ENCODE results near the gene GRIPAP1.

The GRIPAP1 gene, protein sequence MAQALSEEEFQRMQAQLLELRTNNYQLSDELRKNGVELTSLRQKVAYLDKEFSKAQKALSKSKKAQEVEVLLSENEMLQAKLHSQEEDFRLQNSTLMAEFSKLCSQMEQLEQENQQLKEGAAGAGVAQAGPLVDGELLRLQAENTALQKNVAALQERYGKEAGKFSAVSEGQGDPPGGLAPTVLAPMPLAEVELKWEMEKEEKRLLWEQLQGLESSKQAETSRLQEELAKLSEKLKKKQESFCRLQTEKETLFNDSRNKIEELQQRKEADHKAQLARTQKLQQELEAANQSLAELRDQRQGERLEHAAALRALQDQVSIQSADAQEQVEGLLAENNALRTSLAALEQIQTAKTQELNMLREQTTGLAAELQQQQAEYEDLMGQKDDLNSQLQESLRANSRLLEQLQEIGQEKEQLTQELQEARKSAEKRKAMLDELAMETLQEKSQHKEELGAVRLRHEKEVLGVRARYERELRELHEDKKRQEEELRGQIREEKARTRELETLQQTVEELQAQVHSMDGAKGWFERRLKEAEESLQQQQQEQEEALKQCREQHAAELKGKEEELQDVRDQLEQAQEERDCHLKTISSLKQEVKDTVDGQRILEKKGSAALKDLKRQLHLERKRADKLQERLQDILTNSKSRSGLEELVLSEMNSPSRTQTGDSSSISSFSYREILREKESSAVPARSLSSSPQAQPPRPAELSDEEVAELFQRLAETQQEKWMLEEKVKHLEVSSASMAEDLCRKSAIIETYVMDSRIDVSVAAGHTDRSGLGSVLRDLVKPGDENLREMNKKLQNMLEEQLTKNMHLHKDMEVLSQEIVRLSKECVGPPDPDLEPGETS

DNA sequence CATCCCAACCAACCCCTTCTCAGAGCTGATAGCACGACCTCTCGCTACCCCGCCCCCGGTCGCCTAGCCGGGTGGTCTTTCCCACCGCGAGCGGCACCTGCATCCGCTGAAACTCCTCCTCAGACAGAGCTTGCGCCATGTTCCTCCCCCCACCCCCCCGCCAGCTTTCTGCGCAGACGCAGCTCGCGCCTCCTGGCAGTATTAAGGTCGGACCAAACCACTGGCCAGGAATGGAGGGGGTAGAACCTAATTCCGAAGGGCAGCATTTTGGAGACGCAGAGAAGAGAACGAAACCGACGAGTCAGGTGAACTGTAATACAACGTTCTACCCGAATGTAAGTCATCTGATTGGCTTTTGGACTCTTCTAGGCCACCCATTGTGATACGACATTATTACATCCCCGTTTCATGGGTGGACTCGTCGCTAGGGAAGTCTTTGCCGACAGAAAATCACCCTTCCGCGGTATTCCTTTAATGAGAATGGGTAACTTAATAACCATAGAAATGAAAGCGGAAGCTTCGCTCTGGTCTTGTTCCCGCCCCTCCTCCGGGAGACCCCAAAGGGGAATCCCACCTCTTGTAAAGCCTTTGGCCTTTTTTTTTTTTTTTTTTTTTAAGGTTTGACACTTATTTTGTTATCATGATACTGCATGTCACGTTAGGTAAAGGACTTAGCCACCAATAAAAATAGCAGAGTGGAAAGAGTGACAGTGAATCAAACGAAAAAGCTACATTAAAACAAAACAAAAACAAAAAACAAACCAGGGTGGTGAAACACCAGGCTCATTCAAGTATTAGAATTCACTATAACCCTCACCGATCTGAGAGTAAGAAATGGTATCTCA lies at the start of gene GRIPAP1:
Gene GRIPAP1, minus strand, starts transcription at position 174 of the 845 bp plus-strand sequence. Its CDS starts 35 bp downstream, at position 139.
- Histone ChIP-seq H3K27ac (ENCODE audit: low read depth, low read length) (peak within 1 kb of the TSS; percentile 92), H3K4me1 (ENCODE audit: control insufficient read depth, insufficient read depth, low read length) (0 out of 2 replicates have a peak, but pooled peaks cover 5% of the 10 kb centered on the region), H3K4me3 (ENCODE audit: low read depth, low read length) (peak within 1 kb of the TSS; percentile 83), H3K9ac (ENCODE audit: low read length) (peak within 1 kb of the TSS; percentile 94), H3K36me3 (ENCODE audit: control insufficient read depth, insufficient read depth, low read length) (peaks cover 24% of the 10 kb centered on the region), H3K27me3 (ENCODE audit: control insufficient read depth, insufficient read depth, low read length) (no peaks in the 10 kb centered on the region), H3K9me3 (ENCODE audit: control insufficient read depth, insufficient read depth, low read depth, low read length) (peaks cover 8% of the 10 kb centered on the region; the same call in 1 of the 2 replicates)

DNA sequence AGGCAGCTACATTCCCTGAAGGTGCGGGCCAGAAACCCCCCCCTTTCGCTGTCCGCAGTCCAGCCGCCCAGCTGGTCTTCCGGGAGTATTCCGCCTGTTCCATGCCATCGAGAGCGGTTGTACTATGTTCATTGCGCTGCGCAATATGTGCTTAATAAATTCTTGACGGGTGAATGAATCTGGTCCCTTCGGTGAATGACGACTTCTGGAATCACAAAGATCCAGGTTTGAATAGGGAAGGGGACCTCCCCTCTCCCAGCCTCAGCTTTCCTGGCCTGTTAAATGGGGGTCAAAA lies 41.9 kb upstream of the GRIPAP1 start:
- Histone ChIP-seq H3K27ac (ENCODE audit: low read depth, low read length) (no peak overlapping the region), H3K9ac (ENCODE audit: low read length) (peak overlapping the region; percentile 42)

DNA sequence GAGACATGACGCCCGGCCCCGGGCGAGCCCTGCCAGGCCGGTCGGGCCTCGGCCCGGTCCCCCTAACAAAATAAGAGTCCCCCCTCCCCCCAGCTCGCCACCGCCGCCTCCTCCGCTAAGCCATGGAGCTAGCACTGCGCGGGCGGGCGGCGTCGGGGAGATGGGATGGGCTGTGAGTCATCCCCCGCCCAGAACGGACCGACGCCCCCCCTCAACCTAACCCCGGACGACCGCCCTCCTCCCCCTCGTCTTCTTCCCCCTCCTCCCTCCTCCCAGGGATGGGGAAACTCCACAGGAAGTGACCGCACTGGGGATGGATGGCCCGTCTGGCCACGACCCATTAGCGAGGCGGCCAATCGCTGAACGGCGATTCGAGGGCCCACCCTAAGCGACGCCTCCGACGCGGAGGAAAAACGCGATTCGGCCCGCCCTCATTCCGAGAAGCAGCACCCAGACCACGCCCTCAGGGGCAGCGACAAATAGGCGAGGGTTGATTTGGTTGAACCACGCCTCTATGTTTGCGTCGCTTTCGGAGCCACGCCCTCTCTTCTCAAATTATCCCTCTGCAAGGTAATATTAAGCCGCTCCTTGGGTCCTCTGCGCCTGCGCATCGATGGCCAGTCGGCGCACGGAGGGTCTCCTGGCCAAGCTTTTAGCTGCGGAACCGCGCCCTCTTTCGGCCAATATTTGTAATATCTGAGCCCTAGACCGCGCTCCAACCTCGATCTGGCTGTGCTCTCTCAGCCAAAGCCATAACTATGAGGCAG lies 41.3 kb upstream of the GRIPAP1 start, which contains the start of gene TFE3:
Gene TFE3, minus strand, starts transcription at position 138 of the 767 bp plus-strand sequence. Its CDS starts 131 bp downstream, at position 7.
- Histone ChIP-seq H3K4me1 (ENCODE audit: control insufficient read depth, insufficient read depth, low read length) (peaks cover 16% of the 10 kb centered on the region), H3K27ac (ENCODE audit: low read depth, low read length) (peak within 1 kb of the TSS; percentile 96), H3K9me3 (ENCODE audit: control insufficient read depth, insufficient read depth, low read depth, low read length) (no peaks in the 10 kb centered on the region; the same call in 1 of the 2 replicates), H3K9ac (ENCODE audit: low read length) (peak within 1 kb of the TSS; percentile 90), H3K4me3 (ENCODE audit: low read depth, low read length) (peak within 1 kb of the TSS; percentile 91), H3K36me3 (ENCODE audit: control insufficient read depth, insufficient read depth, low read length) (peaks cover 12% of the 10 kb centered on the region), H3K27me3 (ENCODE audit: control insufficient read depth, insufficient read depth, low read length) (no peaks in the 10 kb centered on the region)

More for the DNA sequence above, 41.9 kb upstream of the GRIPAP1 start:
- H3K27me3 ChIP-seq (ENCODE audit: control insufficient read depth, insufficient read depth, low read length): no peaks in the 10 kb centered on the region
- H3K9me3 ChIP-seq (ENCODE audit: control insufficient read depth, insufficient read depth, low read depth, low read length): no peaks in the 10 kb centered on the region; the same call in 1 of the 2 replicates
- peaks cover 12% of the 10 kb centered on the region for H3K4me1 ChIP-seq (ENCODE audit: control insufficient read depth, insufficient read depth, low read length)
- H3K4me3 ChIP-seq (ENCODE audit: low read depth, low read length): peak overlapping the region; percentile 52
- H3K36me3 ChIP-seq (ENCODE audit: control insufficient read depth, insufficient read depth, low read length): peaks cover 7% of the 10 kb centered on the region

DNA sequence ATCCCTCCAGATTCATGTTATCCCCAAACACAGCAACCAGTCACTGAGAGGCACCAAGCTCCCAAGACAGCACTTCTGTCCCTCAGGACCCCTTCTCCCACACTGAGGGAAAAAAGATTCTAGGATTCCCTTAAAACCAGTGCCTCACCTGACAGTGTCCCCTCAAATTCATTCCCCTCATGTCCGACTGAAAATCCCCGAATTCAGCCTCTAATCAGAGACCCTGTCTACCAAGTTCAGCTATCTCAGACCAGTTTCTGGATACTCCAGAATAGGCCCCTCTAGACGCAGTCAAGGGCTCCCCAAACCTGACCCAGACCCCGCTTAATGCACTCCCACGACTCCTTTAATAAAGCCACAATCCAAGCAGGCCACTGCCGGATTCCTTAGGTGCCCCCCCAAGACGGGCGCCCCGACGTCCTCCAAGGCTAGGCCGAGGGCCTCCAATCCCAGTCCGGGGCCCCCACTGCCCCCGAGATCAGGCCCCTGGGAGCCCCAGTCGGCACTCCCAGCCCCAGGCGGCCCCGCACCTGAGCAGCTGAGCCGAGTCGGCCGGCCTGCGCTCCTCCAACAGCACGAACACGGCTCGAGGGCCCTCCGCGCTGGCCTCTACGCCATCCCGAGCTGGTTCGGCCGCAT lies 40.6 kb upstream of the GRIPAP1 start:
- peak overlapping the region; percentile 96 for H3K27ac ChIP-seq (ENCODE audit: low read depth, low read length)
- H3K9ac ChIP-seq (ENCODE audit: low read length): peak overlapping the region; percentile 90
- peaks cover 4% of the 10 kb centered on the region; the same call in 1 of the 2 replicates for H3K9me3 ChIP-seq (ENCODE audit: control insufficient read depth, insufficient read depth, low read depth, low read length)
- H3K36me3 ChIP-seq (ENCODE audit: control insufficient read depth, insufficient read depth, low read length): peaks cover 19% of the 10 kb centered on the region
- no peaks in the 10 kb centered on the region for H3K27me3 ChIP-seq (ENCODE audit: control insufficient read depth, insufficient read depth, low read length)
- peak overlapping the region; percentile 91 for H3K4me3 ChIP-seq (ENCODE audit: low read depth, low read length)
- H3K4me1 ChIP-seq (ENCODE audit: control insufficient read depth, insufficient read depth, low read length): peaks cover 16% of the 10 kb centered on the region

DNA sequence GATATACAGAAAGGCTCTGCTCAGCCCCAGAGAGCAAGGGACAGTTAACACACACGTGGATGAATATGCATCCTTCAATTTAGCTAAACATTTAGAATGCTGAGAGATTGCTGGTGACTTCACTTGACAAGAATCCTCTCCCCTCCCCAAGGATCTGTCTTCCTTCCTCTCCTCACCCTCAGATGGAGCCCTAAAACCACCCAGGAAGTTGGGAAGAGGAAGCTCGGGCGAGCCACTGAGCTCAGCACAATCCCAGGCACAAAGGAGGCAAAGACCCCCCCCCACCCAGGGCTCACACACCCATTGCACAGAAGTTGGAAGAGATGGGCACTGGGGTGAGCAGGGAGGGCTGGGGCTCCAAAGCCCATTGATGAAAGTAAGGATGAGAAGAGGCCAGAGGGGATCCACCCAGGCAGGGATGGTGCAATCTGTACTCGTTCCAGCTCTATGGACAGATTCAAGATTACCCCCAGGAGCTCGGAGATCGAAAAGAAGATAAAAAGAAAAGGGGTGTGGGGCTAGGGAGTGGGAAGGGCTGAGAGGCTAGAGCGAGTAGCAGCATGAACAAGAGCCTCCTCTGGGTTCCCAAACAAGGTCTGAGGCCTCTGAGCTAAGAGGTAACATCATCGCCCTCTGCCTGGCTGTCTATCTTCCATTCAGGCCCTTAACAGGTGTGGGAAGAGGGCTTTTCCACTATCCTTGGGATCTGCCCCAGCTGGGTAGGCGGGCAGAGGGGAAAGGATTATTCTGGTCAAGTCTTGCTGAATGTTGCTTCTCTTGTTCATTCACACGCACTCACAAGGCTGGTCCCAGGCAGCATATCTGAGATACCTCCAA lies 39.9 kb upstream of the GRIPAP1 start:
- Histone ChIP-seq H3K27ac (ENCODE audit: low read depth, low read length) (peak overlapping the region; percentile 96; the same call in 1 of the 2 replicates), H3K36me3 (ENCODE audit: control insufficient read depth, insufficient read depth, low read length) (peaks cover 27% of the 10 kb centered on the region), H3K9me3 (ENCODE audit: control insufficient read depth, insufficient read depth, low read depth, low read length) (peaks cover 4% of the 10 kb centered on the region; the same call in 1 of the 2 replicates), H3K9ac (ENCODE audit: low read length) (peak overlapping the region; percentile 90), H3K4me3 (ENCODE audit: low read depth, low read length) (peak overlapping the region; percentile 91), H3K27me3 (ENCODE audit: control insufficient read depth, insufficient read depth, low read length) (no peaks in the 10 kb centered on the region), H3K4me1 (ENCODE audit: control insufficient read depth, insufficient read depth, low read length) (peaks cover 16% of the 10 kb centered on the region)

DNA sequence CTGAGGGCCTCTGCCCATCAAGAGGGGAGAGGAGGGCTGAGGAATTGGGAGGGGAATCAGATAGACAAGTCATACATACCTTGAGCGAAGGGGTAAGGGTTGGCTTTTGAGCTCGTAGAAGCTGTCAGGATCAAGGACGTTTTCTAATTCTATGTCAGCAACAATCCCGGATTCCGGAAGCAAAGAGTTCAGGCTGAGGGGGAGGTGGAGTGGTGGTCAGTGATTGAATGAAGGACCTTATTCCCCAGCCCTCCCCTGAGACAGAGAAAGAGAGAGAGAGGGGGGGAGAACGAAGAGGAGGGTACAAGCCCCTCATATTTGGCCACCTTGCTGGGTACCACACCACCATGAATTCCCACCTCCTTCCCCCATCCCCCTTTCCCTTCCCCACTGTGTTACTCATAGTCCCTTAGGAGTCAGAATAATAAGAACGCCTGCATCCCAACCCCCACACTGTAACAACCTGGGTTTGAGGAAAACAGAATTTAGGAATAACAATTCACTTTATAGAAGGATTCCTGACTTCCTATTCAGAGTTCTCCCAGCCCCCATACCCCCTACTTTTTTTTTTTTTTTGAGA lies 38.4 kb upstream of the GRIPAP1 start:
- Histone ChIP-seq H3K27me3 (ENCODE audit: control insufficient read depth, insufficient read depth, low read length) (no peaks in the 10 kb centered on the region), H3K27ac (ENCODE audit: low read depth, low read length) (peak overlapping the region; percentile 70), H3K36me3 (ENCODE audit: control insufficient read depth, insufficient read depth, low read length) (peaks cover 36% of the 10 kb centered on the region), H3K4me3 (ENCODE audit: low read depth, low read length) (peak overlapping the region; percentile 91), H3K9me3 (ENCODE audit: control insufficient read depth, insufficient read depth, low read depth, low read length) (peaks cover 4% of the 10 kb centered on the region; the same call in 1 of the 2 replicates), H3K9ac (ENCODE audit: low read length) (peak overlapping the region; percentile 90), H3K4me1 (ENCODE audit: control insufficient read depth, insufficient read depth, low read length) (peaks cover 16% of the 10 kb centered on the region)

DNA sequence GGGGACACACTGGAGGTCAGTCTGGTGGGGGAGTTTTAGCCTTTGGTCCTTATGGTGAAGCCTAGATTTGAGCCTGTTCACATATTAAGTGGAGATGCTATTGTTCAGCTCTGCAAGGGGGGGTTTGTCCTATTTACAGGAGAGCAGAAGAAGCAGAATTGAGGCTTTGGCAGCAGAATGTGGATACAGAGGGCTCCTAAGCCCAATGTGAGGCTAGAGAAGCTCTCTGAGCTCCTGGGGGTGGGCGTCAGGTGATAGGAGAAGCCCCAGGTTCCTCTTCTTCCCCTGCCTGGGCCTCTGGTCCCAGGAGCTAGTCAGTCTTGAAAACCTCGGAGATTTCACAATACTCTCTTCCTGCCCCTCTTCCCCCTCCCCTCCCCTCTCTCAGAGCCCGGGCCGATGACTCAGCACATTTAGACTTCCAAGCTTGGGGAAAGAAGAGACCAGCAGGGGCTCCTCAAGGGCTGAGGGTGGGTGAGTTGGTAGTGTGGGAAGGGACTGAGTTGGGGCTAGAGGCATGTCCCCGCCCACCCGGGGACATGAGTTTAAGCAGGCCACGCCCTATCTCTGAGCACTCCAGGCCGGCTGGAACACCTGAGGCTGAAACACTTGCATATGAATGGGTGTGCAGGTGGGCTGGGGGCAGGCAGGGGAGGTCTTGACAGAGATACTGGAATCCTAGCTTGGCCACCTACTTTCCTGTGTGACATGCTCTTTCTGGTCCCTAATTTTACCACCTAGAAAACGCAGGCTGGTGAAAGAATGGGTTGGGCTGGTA lies 37.7 kb upstream of the GRIPAP1 start:
- peak overlapping the region; percentile 86 for H3K27ac ChIP-seq (ENCODE audit: low read depth, low read length)

DNA sequence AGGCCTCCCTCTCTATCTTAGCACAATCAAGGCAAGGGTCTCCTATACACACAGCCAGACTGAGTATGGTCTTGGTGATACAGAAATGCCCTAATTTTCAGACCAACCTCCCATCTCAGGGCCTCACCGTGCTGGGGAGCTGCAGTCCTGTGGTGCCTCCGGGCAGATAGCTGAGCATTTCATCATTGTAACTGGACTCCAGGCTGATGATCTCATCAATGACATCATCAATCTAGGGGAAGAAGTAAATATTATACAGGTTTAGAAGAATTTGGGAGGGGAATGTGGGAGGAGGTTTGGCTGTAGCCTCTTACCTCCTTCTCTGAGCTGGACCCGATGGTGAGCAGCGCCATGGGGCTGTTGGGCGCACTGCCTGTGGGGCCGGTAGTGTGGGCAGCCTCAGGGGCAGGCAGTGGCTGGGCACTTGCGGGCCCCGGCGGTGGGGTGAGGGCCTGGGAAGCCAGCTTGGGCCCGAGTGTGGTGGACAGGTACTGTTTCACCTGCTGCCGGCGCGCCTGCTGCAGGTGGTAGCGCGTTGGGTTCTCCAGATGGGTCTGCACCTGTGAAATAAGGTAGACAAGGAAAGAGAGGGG lies 35.9 kb upstream of the GRIPAP1 start:
- peaks cover 57% of the 10 kb centered on the region for H3K36me3 ChIP-seq (ENCODE audit: control insufficient read depth, insufficient read depth, low read length)
- H3K9ac ChIP-seq (ENCODE audit: low read length): no peak overlapping the region
- H3K27ac ChIP-seq (ENCODE audit: low read depth, low read length): peak overlapping the region; percentile 86; the same call in 1 of the 2 replicates
- H3K4me1 ChIP-seq (ENCODE audit: control insufficient read depth, insufficient read depth, low read length): peaks cover 16% of the 10 kb centered on the region
- H3K27me3 ChIP-seq (ENCODE audit: control insufficient read depth, insufficient read depth, low read length): no peaks in the 10 kb centered on the region
- no peak overlapping the region for H3K4me3 ChIP-seq (ENCODE audit: low read depth, low read length)
- H3K9me3 ChIP-seq (ENCODE audit: control insufficient read depth, insufficient read depth, low read depth, low read length): peaks cover 4% of the 10 kb centered on the region; the same call in 1 of the 2 replicates

More for the DNA sequence above, 37.7 kb upstream of the GRIPAP1 start:
- Histone ChIP-seq H3K4me3 (ENCODE audit: low read depth, low read length) (peak overlapping the region; percentile 91), H3K9ac (ENCODE audit: low read length) (peak overlapping the region; percentile 90), H3K9me3 (ENCODE audit: control insufficient read depth, insufficient read depth, low read depth, low read length) (peaks cover 4% of the 10 kb centered on the region; the same call in 1 of the 2 replicates), H3K27me3 (ENCODE audit: control insufficient read depth, insufficient read depth, low read length) (no peaks in the 10 kb centered on the region), H3K36me3 (ENCODE audit: control insufficient read depth, insufficient read depth, low read length) (peaks cover 39% of the 10 kb centered on the region), H3K4me1 (ENCODE audit: control insufficient read depth, insufficient read depth, low read length) (peaks cover 16% of the 10 kb centered on the region)
